HL-60 (cell line): ENCODE data around the gene COLQ.

Source experiments
- POLR2AphosphoS5 ChIP-seq: IDR thresholded peaks from 2 replicates; pipeline ENCODE4 v1.6.1; 2012; ENCODE audit warnings: low read depth
- TF ChIP-seq, protein P1 (sequence below): IDR thresholded peaks from one replicate; pipeline ENCODE4 v1.5.1; 2011; ENCODE audit warnings: low read length, control low read depth, inconsistent platforms; ENCODE audit not compliant: insufficient read depth

DNA sequence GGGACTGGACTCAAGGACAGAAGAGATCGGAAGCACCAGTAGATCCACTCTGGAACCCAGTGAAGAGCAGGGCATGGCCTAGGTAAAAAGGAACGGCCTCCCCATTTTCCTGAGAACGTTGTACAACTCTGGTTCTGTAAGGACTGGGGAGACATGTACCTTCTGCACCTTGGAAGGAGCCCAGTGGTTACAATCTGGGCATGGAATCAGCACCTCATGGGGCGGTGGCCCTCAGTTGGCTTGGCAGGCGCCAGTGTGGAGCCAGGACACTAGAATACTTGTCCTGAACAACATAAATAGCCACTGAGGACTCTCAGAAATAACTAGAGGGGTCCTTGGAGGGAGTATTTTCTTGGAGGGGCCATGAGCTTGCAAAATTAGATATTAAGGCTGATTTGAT is 68.5 kb downstream of the COLQ start:
- TF ChIP-seq, protein P1, sequence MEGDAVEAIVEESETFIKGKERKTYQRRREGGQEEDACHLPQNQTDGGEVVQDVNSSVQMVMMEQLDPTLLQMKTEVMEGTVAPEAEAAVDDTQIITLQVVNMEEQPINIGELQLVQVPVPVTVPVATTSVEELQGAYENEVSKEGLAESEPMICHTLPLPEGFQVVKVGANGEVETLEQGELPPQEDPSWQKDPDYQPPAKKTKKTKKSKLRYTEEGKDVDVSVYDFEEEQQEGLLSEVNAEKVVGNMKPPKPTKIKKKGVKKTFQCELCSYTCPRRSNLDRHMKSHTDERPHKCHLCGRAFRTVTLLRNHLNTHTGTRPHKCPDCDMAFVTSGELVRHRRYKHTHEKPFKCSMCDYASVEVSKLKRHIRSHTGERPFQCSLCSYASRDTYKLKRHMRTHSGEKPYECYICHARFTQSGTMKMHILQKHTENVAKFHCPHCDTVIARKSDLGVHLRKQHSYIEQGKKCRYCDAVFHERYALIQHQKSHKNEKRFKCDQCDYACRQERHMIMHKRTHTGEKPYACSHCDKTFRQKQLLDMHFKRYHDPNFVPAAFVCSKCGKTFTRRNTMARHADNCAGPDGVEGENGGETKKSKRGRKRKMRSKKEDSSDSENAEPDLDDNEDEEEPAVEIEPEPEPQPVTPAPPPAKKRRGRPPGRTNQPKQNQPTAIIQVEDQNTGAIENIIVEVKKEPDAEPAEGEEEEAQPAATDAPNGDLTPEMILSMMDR, result no peak
- TF ChIP-seq POLR2AphosphoS5, result no peak
